ENCODE measurements around the gene MAGEH1. TPM values are rescaled to one million over a fixed set of nuclear protein-coding genes. Genes with fewer than 3 reads are reported as not detected.

Gene MAGEH1, protein sequence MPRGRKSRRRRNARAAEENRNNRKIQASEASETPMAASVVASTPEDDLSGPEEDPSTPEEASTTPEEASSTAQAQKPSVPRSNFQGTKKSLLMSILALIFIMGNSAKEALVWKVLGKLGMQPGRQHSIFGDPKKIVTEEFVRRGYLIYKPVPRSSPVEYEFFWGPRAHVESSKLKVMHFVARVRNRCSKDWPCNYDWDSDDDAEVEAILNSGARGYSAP
- total RNA-seq = 13.3 and 15.2 TPM in 2 replicates

DNA sequence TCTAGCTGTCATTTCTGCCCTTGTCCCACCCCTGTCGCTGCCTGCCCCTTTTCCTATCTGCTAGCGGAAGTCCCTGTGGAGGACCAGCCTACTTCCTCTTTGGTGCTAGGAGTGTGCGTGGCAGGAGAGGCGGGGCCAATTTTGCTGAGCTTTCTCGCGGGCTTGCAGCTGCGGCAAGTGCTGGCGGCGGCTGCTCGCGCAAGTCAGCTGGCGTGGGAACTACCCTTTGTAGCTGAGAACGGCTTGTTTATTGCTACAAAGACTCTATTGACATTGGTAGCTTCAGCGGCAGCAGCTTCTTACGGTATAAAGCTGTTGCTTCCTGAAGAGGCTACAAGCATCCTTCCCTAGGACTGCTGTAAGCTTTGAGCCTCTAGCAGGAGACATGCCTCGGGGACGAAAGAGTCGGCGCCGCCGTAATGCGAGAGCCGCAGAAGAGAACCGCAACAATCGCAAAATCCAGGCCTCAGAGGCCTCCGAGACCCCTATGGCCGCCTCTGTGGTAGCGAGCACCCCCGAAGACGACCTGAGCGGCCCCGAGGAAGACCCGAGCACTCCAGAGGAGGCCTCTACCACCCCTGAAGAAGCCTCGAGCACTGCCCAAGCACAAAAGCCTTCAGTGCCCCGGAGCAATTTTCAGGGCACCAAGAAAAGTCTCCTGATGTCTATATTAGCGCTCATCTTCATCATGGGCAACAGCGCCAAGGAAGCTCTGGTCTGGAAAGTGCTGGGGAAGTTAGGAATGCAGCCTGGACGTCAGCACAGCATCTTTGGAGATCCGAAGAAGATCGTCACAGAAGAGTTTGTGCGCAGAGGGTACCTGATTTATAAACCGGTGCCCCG is at the start of gene MAGEH1:
Gene MAGEH1 (plus strand): TSS at position 138 of the 843 bp plus-strand sequence. CDS start 248 bp downstream, at position 386.

DNA sequence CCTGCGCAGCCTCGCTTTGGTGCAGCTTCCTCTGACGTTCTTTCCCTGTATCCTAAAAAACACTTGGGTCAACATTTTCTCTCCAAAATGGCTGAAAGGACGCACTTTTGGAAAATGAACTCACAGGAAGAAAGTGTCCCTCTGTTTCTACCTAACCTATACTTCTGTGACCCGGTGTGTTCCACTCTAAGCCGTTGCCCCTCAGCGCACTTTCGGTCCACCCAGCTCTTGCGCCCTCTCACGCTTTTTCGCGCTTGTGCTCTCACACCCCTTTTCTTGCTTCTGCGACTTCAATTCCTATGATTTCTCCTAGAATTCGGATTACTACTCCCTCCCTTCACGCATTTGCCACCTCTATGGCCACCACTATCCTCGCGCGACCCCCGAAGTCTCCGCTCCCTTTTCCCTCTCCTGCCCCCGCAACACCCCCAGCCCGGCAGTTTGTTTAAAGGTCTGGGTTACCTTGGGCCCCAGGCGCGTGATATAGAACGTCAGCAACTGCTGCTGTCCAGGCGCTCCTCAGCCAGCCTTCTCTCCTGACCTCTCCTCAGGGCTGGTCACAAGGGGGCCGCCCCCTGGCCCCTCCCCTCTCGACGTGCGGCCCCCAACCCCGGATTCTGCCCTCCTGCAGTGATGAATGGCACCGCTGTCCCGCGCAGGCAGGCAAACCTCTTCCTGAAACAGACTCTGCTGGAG is 37.5 kb downstream of the MAGEH1 start, which contains the start of gene USP51:
Gene USP51 (minus strand): TSS at position 535 of the 696 bp plus-strand sequence. CDS start 909 bp downstream, outside the sequence.

Other genes with a start within 250 kb of the MAGEH1 start
- gene PAGE5, start 231.8 kb upstream of the MAGEH1 start, total RNA-seq = not detected in 2 replicates
- gene PAGE3, start 187.2 kb upstream of the MAGEH1 start, total RNA-seq = not detected in 2 replicates
- 1.5 and 1.6 TPM in 2 replicates for gene USP51, start 37.7 kb downstream of the MAGEH1 start, total RNA-seq
- gene FOXR2, start 171.3 kb downstream of the MAGEH1 start, total RNA-seq = not detected in 2 replicates